ENCODE measurements around the gene RAB40C.
A peak's percentile ranks its signal among the peaks of the same experiment; 100 is the strongest.

The RAB40C gene

GRCh38 chr16:667780-668518 lies 78.1 kb downstream of the RAB40C start, which contains the start of gene RHOT2:
Gene RHOT2, plus strand, starts transcription at chr16:668132. Its CDS starts 68 bp downstream, at chr16:668200.
- H3K27ac ChIP-seq: peak within 1 kb of the TSS; percentile 85 to 93 (median 90)
- H3K9ac ChIP-seq: peak within 1 kb of the TSS; percentile 91 to 99 (median 96)
- peaks cover 9 to 47% (median 42%) of the 10 kb centered on the region in 11 experiments; a peak in 21 of 22 replicates for H4K20me1 ChIP-seq
- no peaks in the 10 kb centered on the region for H3K9me3 ChIP-seq (replicated peaks in 1 of 11)
- peaks cover 18 to 49% (median 38%) of the 10 kb centered on the region in 10 experiments for H3K4me1 ChIP-seq
- peak within 1 kb of the TSS; percentile 89 to 99 (median 96) for H3K4me2 ChIP-seq
- 0 out of 22 replicates have a peak, but pooled peaks of 1 of the 11 experiments have one; percentile 7 for TF ChIP-seq Cebpa-rat (IDR thresholded peaks at IDR 0.05)
- H3K36me3 ChIP-seq: peaks cover 34 to 47% (median 37%) of the 10 kb centered on the region in 11 experiments
- no peaks in the 10 kb centered on the region for H3K27me3 ChIP-seq
- H3K4me3 ChIP-seq: peak within 1 kb of the TSS; percentile 89 to 100 (median 100)

- Histone ChIP-seq H3K9ac (peak overlapping the region; percentile 91 to 99 (median 96)), H3K4me2 (peak overlapping the region; percentile 89 to 99 (median 96)), H3K27me3 (peaks cover 0 to 1% (median 0%) of the 10 kb centered on the region in 11 experiments; a peak in 1 of 22 replicates), H3K27ac (peak overlapping the region; percentile 85 to 93 (median 90)), H3K4me1 (peaks cover 18 to 44% (median 33%) of the 10 kb centered on the region in 10 experiments), H4K20me1 (peaks cover 16 to 54% (median 49%) of the 10 kb centered on the region in 11 experiments; a peak in 21 of 22 replicates), H3K4me3 (peak overlapping the region; percentile 89 to 100 (median 100)), H3K9me3 (replicated peaks in 1 of 11) (no peaks in the 10 kb centered on the region), H3K36me3 (peaks cover 41 to 54% (median 44%) of the 10 kb centered on the region in 11 experiments)
- TF ChIP-seq Cebpa-rat (IDR thresholded peaks at IDR 0.05): no peak
Observed at GRCh38 chr16:668519-669171, 78.8 kb downstream of the RAB40C start.

GRCh38 chr16:669666-670065 lies 79.8 kb downstream of the RAB40C start:
- H3K36me3 ChIP-seq: peaks cover 49 to 64% (median 52%) of the 10 kb centered on the region in 11 experiments
- H3K9me3 ChIP-seq (replicated peaks in 1 of 11): no peaks in the 10 kb centered on the region

GRCh38 chr16:670485-671352 lies 80.9 kb downstream of the RAB40C start:
- no peak overlapping the region for H3K27ac ChIP-seq
- no peak overlapping the region for H3K4me3 ChIP-seq
- H3K27me3 ChIP-seq: peaks cover 12 to 22% (median 16%) of the 10 kb centered on the region in 11 experiments
- peaks cover 22 to 47% (median 32%) of the 10 kb centered on the region in 10 experiments for H3K4me1 ChIP-seq
- no peak overlapping the region for H3K4me2 ChIP-seq
- peak overlapping the region in 6 of 11 experiments; percentile 15 to 98 (median 95); a peak in 5 of 22 replicates for H3K9ac ChIP-seq
- no peaks in the 10 kb centered on the region for H3K9me3 ChIP-seq (replicated peaks in 1 of 11)
- H4K20me1 ChIP-seq: peaks cover 34 to 75% (median 70%) of the 10 kb centered on the region in 11 experiments; a peak in 21 of 22 replicates
- no peak for TF ChIP-seq Cebpa-rat (IDR thresholded peaks at IDR 0.05)
- peaks cover 49 to 66% (median 52%) of the 10 kb centered on the region in 11 experiments for H3K36me3 ChIP-seq

More at GRCh38 chr16:669666-670065, 79.8 kb downstream of the RAB40C start:
- Histone ChIP-seq H4K20me1 (peaks cover 26 to 64% (median 59%) of the 10 kb centered on the region in 11 experiments; a peak in 21 of 22 replicates), H3K27me3 (peaks cover 2 to 12% (median 6%) of the 10 kb centered on the region in 11 experiments; a peak in 20 of 22 replicates), H3K9ac (peak overlapping the region; percentile 91 to 99 (median 96); a peak in 20 of 22 replicates), H3K27ac (no peak overlapping the region), H3K4me2 (peak overlapping the region; percentile 89 to 99 (median 96); a peak in 19 of 22 replicates), H3K4me3 (peak overlapping the region; percentile 89 to 100 (median 100); a peak in 13 of 20 replicates), H3K4me1 (peaks cover 22 to 37% (median 30%) of the 10 kb centered on the region in 10 experiments)
- no peak for TF ChIP-seq Cebpa-rat (IDR thresholded peaks at IDR 0.05)

GRCh38 chr16:671353-672131 lies 81.7 kb downstream of the RAB40C start:
- H4K20me1 ChIP-seq: peaks cover 34 to 82% (median 75%) of the 10 kb centered on the region in 11 experiments; a peak in 21 of 22 replicates
- H3K4me1 ChIP-seq: peaks cover 22 to 42% (median 31%) of the 10 kb centered on the region in 10 experiments
- TF ChIP-seq Cebpa-rat (IDR thresholded peaks at IDR 0.05): no peak
- H3K9ac ChIP-seq: peak overlapping the region in 1 of 11 experiments; percentile 29; a peak in 2 of 22 replicates
- H3K27me3 ChIP-seq: peaks cover 12 to 29% (median 17%) of the 10 kb centered on the region in 11 experiments
- H3K27ac ChIP-seq: no peak overlapping the region
- no peaks in the 10 kb centered on the region for H3K9me3 ChIP-seq (replicated peaks in 1 of 11)
- no peak overlapping the region for H3K4me2 ChIP-seq
- peaks cover 49 to 59% (median 52%) of the 10 kb centered on the region in 11 experiments for H3K36me3 ChIP-seq
- no peak overlapping the region for H3K4me3 ChIP-seq

GRCh38 chr16:672371-672770 lies 82.5 kb downstream of the RAB40C start:
- Histone ChIP-seq H3K27ac (no peak overlapping the region), H3K9ac (no peak overlapping the region), H3K27me3 (peaks cover 12 to 29% (median 17%) of the 10 kb centered on the region in 11 experiments), H3K4me2 (no peak overlapping the region), H3K9me3 (replicated peaks in 1 of 11) (no peaks in the 10 kb centered on the region), H3K4me3 (no peak overlapping the region), H3K4me1 (peaks cover 14 to 35% (median 26%) of the 10 kb centered on the region in 10 experiments), H4K20me1 (peaks cover 34 to 90% (median 82%) of the 10 kb centered on the region in 11 experiments; a peak in 21 of 22 replicates), H3K36me3 (peaks cover 49 to 59% (median 52%) of the 10 kb centered on the region in 11 experiments)
- no peak for TF ChIP-seq Cebpa-rat (IDR thresholded peaks at IDR 0.05)

- Histone ChIP-seq H3K4me3 (no peak overlapping the region), H4K20me1 (peaks cover 34 to 95% (median 82%) of the 10 kb centered on the region in 11 experiments; a peak in 21 of 22 replicates), H3K9me3 (replicated peaks in 1 of 11) (no peaks in the 10 kb centered on the region), H3K27me3 (peaks cover 12 to 29% (median 17%) of the 10 kb centered on the region in 11 experiments), H3K4me1 (peaks cover 11 to 32% (median 22%) of the 10 kb centered on the region in 10 experiments), H3K9ac (no peak overlapping the region), H3K36me3 (peaks cover 49 to 59% (median 52%) of the 10 kb centered on the region in 11 experiments), H3K27ac (no peak overlapping the region), H3K4me2 (no peak overlapping the region)
- no peak for TF ChIP-seq Cebpa-rat (IDR thresholded peaks at IDR 0.05)
Observed at GRCh38 chr16:672851-673250, 83.0 kb downstream of the RAB40C start.
